CD14-positive monocyte (primary cell): ENCODE measurements around the gene ADAM8. TPM values are rescaled to one million over a fixed set of nuclear protein-coding genes. Genes with fewer than 3 reads are reported as not detected.
A peak's percentile ranks its signal among the peaks of the same experiment; 100 is the strongest.

ENCODE experiments used
- DNase-seq, 3 donors: peaks; one replicate each; pipeline ENCODE4 v3.0.0-alpha.2; 2011 to 2022
- H2AFZ ChIP-seq: 2 replicates; pipeline ENCODE4 v1.6.0; 2012; ENCODE audit warnings: mild to moderate bottlenecking, low read depth, low read length, inconsistent platforms; ENCODE audit not compliant: insufficient read depth, poor library complexity, severe bottlenecking
- H3K27ac ChIP-seq, 2 donors: 1 replicate in 1 of 2; 2 replicates in 1 of 2; pipeline ENCODE4 v1.5.1; 2012 to 2013; ENCODE audit warnings: low read length in 2 of 2, control low read depth in 1 of 2, inconsistent platforms in 1 of 2, low read depth in 1 of 2, mild to moderate bottlenecking in 1 of 2
- H3K27me3 ChIP-seq, 2 donors: one replicate each; pipeline versions ENCODE4 v1.6.0 to v1.6.1; 2011 to 2013; ENCODE audit warnings: low read length in 2 of 2; ENCODE audit not compliant: control insufficient read depth in 2 of 2, insufficient read depth in 2 of 2
- H3K36me3 ChIP-seq, 2 donors: replicated peaks in 1 of 2; 1 replicate in 1 of 2; 2 replicates in 1 of 2; pipeline versions ENCODE4 v1.5.1 to v1.6.1; 2012 to 2013; ENCODE audit warnings: low read length in 2 of 2, control low read depth in 1 of 2, inconsistent platforms in 1 of 2, mild to moderate bottlenecking in 1 of 2; ENCODE audit not compliant: insufficient read depth in 2 of 2, control insufficient read depth in 1 of 2
- H3K4me1 ChIP-seq, 2 donors: 1 replicate in 1 of 2; 2 replicates in 1 of 2; pipeline versions ENCODE4 v1.5.1 to v1.6.1; 2012 to 2013; ENCODE audit warnings: low read length in 2 of 2, control low read depth in 1 of 2, inconsistent platforms in 1 of 2, mild to moderate bottlenecking in 1 of 2, moderate library complexity in 1 of 2; ENCODE audit not compliant: insufficient read depth in 2 of 2, control insufficient read depth in 1 of 2
- H3K4me2 ChIP-seq: replicated peaks from 2 replicates; pipeline ENCODE3; 2012; ENCODE audit warnings: low read length, moderate library complexity, mild to moderate bottlenecking; ENCODE audit not compliant: poor library complexity, severe bottlenecking; ENCODE audit errors: extremely low read depth
- H3K4me3 ChIP-seq, 3 experiments: fragments of 200-600 bp in 1 of 3; sonication (generic) in 1 of 3; replicated peaks in 1 of 3; 1 replicate in 2 of 3; 2 replicates in 1 of 3; pipeline ENCODE4 v1.5.1; 2011 to 2013; ENCODE audit warnings: low read length in 3 of 3, mild to moderate bottlenecking in 3 of 3, control low read depth in 2 of 3, low read depth in 2 of 3, inconsistent platforms in 1 of 3, moderate library complexity in 1 of 3
- H3K79me2 ChIP-seq: 2 replicates; pipeline ENCODE4 v1.6.0; 2012; ENCODE audit warnings: mild to moderate bottlenecking, control low read depth, inconsistent platforms, low read length, moderate library complexity; ENCODE audit not compliant: insufficient read depth
- H3K9ac ChIP-seq: 2 replicates; pipeline ENCODE4 v1.6.0; 2017; ENCODE audit warnings: low read length, mild to moderate bottlenecking; ENCODE audit not compliant: insufficient read depth, poor library complexity, severe bottlenecking
- H3K9me3 ChIP-seq, 2 donors: replicated peaks in 1 of 2; 1 replicate in 1 of 2; 2 replicates in 1 of 2; pipeline versions ENCODE4 v1.5.1 to v1.6.1; 2012 to 2013; ENCODE audit warnings: low read length in 2 of 2, control low read depth in 1 of 2; ENCODE audit not compliant: control insufficient read depth in 1 of 2, insufficient read depth in 1 of 2
- H4K20me1 ChIP-seq: 2 replicates; pipeline ENCODE4 v1.6.0; 2012; ENCODE audit warnings: mild to moderate bottlenecking, low read length, control low read depth, moderate library complexity; ENCODE audit not compliant: insufficient read depth
- H3K27ac Mint-ChIP-seq, 7 donors: one replicate each; pipeline ENCODE4 v1.8.0; 2020; ENCODE audit warnings: mild to moderate bottlenecking in 7 of 7, mixed read lengths in 7 of 7, moderate library complexity in 6 of 7, inconsistent platforms in 2 of 7
- H3K27me3 Mint-ChIP-seq, 3 donors: one replicate each; pipeline ENCODE4 v1.8.0; 2021 to 2022; ENCODE audit warnings: low read depth in 3 of 3, mild to moderate bottlenecking in 3 of 3, mixed read lengths in 3 of 3, moderate library complexity in 3 of 3, inconsistent platforms in 1 of 3
- H3K36me3 Mint-ChIP-seq, 2 donors: one replicate each; pipeline ENCODE4 v1.8.0; 2020; ENCODE audit warnings: mixed read lengths in 2 of 2, inconsistent platforms in 1 of 2, mild to moderate bottlenecking in 1 of 2
- H3K4me1 Mint-ChIP-seq: one replicate; pipeline ENCODE4 v1.8.0; 2020; ENCODE audit warnings: mild to moderate bottlenecking, mixed read lengths
- H3K4me3 Mint-ChIP-seq, 2 donors: one replicate each; pipeline ENCODE4 v1.8.0; 2020; ENCODE audit warnings: mild to moderate bottlenecking in 2 of 2, mixed read lengths in 2 of 2, moderate library complexity in 1 of 2
- H3K9me3 Mint-ChIP-seq, 7 donors: one replicate each; pipeline ENCODE4 v1.8.0; 2020 to 2022; ENCODE audit warnings: mixed read lengths in 7 of 7, mild to moderate bottlenecking in 6 of 7, moderate library complexity in 6 of 7, inconsistent platforms in 2 of 7
- CTCF ChIP-seq: fragments of 200-600 bp; IDR thresholded peaks from one replicate; pipeline ENCODE4 v1.8.0; 2022; ENCODE audit warnings: antibody characterized with exemption, mild to moderate bottlenecking
- WGBS: methylation state at CpG from one replicate; pipeline ENCODE4 v1.1.5; 2013; ENCODE audit warnings: missing lambda C conversion rate; ENCODE audit not compliant: insufficient coverage; 5-methylcytosine and 5-hydroxymethylcytosine counted together
- intact Hi-C, 2 donors: fragments of 100-400 bp; cut with micrococcal nuclease; formaldehyde crosslinking; loops; one replicate each; pipeline versions ENCODE4 v1.15.0 to v1.15.1; 2023
- polyA plus RNA-seq, 3 donors: library from polyadenylated mRNA; depleted of rRNA in 1 of 3; unstranded in 2 of 3; stranded (reverse) in 1 of 3; fragments of 300-500 nt in 2 of 3; fragments of >200 nt in 1 of 3; fragmentation: Illumina TruSeq in 2 of 3; gene quantifications; 1 replicate in 2 of 3; 2 replicates in 1 of 3; pipeline ENCODE4 v1.2.3, GENCODE V29; 2012 to 2021

ADAM8 gene
- polyA plus RNA-seq, 3 donors: 32.7 to 228 (median 72.8) TPM

GRCh38 chr10:133287832-133288500 is 11.3 kb upstream of the ADAM8 start:
- Histone ChIP-seq H3K9me3 (no peaks in the 10 kb centered on the region), H4K20me1 (peaks cover 13% of the 10 kb centered on the region), H3K4me3 (no peak overlapping the region), H3K4me1 (peaks cover 6 to 8% of the 10 kb centered on the region in 2 donors), H3K27ac (no peak overlapping the region), H3K4me2 (no peak overlapping the region), H3K36me3 (peaks cover 88% of the 10 kb centered on the region in 2 donors), H2AFZ (no peak overlapping the region), H3K9ac (no peak overlapping the region), H3K27me3 (no peaks in the 10 kb centered on the region), H3K79me2 (no peaks in the 10 kb centered on the region)
- Mint-ChIP-seq H3K4me3 (no peak overlapping the region), H3K27me3 (peaks cover 0 to 4% (median 0%) of the 10 kb centered on the region in 3 donors), H3K4me1 (peaks cover 6% of the 10 kb centered on the region), H3K9me3 (no peaks in the 10 kb centered on the region), H3K36me3 (peaks cover 76 to 87% of the 10 kb centered on the region in 2 donors), H3K27ac (peak overlapping the region in 1 of 7 donors; percentile 55)
- DNase-seq: no peak
- intact Hi-C loops: no loop called here
- no peak for TF ChIP-seq CTCF
- WGBS: 93% methylated on average over 43 of the region's 46 CpGs

GRCh38 chr10:133286366-133286765 is 9.7 kb upstream of the ADAM8 start:
- intact Hi-C loops: no loop called here
- peaks cover 0 to 4% (median 0%) of the 10 kb centered on the region in 3 donors for H3K27me3 Mint-ChIP-seq

More at GRCh38 chr10:133286366-133286765, 9.7 kb upstream of the ADAM8 start:
- Mint-ChIP-seq H3K27ac (peak overlapping the region in 2 of 7 donors; percentile 22 to 33), H3K36me3 (peaks cover 87 to 97% of the 10 kb centered on the region in 2 donors), H3K9me3 (no peaks in the 10 kb centered on the region), H3K4me3 (no peak overlapping the region), H3K4me1 (no peaks in the 10 kb centered on the region)
- Histone ChIP-seq H4K20me1 (peaks cover 13% of the 10 kb centered on the region), H3K9ac (no peak overlapping the region), H3K4me3 (no peak overlapping the region), H3K4me2 (no peak overlapping the region), H3K79me2 (no peaks in the 10 kb centered on the region), H3K9me3 (no peaks in the 10 kb centered on the region), H2AFZ (no peak overlapping the region), H3K27me3 (no peaks in the 10 kb centered on the region), H3K36me3 (peaks cover 91 to 97% of the 10 kb centered on the region in 2 donors), H3K27ac (no peak overlapping the region), H3K4me1 (peaks cover under 1 to 3% of the 10 kb centered on the region in 2 donors)
- TF ChIP-seq CTCF: no peak
- WGBS: 54% methylated on average over 6 of the region's 18 CpGs
- no peak for DNase-seq
